Lung microvascular endothelial cell (primary cell): ENCODE data around the gene RRAD. TPM values are rescaled to one million over a fixed set of nuclear protein-coding genes. Genes with fewer than 3 reads are reported as not detected.

ENCODE experiments used
- DNase-seq, 2 donors: peaks; one replicate each; pipeline versions ENCODE4 v3.0.0 to v3.0.0-alpha.2; 2010; ENCODE audit warnings: low read depth in 2 of 2
- total RNA-seq: library from RNA; depleted of rRNA; stranded (reverse); fragments of >200 nt; gene quantifications from 2 replicates; pipeline ENCODE4 v1.2.1, GENCODE V29; 2014

RRAD gene
- total RNA-seq, 1 donor from 2014 or later = 0.60 TPM

DNA sequence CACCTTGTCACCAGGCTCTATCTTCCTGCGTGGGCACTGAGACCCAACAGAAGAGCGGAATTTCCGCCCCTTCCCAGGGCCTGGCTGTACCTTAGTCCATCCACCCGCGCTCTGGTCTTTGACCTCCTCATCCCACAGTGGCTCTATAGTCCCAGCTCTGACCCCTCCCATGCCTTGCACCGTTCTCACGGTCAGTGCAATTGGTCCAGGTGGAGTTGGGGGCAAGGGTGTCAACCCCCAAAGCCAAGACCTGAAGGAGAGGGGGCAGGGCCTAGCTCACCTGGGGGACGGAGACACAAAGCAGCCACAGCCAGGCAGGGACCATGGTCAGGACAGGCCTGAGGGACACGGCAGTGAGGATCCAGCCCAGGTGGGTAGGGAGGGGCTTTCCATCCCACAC is 7.6 kb downstream of the RRAD start:
- DNase-seq = no peak

DNA sequence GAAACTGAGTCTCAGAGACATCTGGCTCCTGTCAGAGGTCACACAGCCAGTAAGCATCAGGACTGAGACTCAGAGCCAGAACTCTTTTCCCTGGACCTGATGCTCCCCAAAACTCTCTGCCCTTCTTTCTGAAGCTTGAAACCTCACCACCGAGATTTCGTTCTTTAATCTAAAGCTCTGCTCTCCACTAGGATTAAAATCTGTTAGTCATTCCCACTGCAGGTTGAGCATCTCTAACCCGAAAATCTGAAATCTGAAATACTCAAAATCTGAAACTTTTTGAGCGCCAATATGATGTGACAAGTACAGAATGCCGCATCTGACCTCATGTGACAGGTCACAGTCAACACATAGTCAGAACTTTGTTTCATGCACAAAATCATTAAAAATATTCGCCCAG is 8.8 kb downstream of the RRAD start:
- DNase-seq = no peak

- no peak for DNase-seq
Observed at GRCh38 chr16:66915041-66915440, 10.3 kb downstream of the RRAD start.

DNA sequence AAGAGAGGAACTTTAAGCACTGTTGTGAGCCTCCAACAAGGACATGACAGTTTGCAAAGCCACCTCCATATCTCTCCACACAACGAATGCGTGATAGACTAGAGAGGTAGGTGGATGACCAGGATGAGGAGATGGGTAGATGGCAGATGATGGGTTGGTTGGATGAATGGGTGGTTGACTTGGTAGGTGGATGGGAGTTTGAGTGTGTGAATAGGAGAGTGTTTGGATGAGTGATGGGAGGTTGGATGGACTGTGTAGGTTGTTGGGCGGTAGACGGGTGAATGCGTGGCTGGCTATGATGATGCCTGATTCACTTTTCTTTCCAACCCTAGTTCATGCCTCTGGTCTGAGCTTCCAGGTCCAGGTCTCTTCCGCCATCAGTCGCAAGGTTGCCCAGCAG is 10.8 kb downstream of the RRAD start:
- DNase-seq = no peak

DNA sequence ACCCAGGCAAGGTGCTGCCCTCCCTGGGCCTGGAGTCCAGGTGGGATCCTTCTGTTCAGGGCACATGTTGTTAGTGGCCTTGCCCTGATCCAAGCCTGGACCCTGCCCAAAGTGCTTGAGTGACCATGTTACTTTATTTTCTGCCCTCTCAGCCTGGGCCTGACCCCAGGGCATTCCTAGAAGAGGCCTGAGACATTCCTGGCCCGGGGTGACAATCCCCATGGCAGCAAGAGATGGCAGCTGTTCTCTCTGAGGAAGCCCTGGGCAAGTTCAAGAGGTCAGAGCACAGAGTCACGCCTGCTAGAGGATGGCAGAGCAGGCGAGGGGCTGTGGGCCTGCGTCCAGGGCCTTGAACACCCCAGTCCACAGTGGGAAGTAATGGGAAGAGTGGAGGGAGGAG is 11.6 kb downstream of the RRAD start:
- no peak for DNase-seq

- no peak for DNase-seq
Observed at GRCh38 chr16:66913081-66913480, 12.3 kb downstream of the RRAD start.

GRCh38 chr16:66911801-66912200 is 13.5 kb downstream of the RRAD start:
- no peak for DNase-seq

GRCh38 chr16:66911112-66911511 is 14.2 kb downstream of the RRAD start:
- no peak for DNase-seq

DNA sequence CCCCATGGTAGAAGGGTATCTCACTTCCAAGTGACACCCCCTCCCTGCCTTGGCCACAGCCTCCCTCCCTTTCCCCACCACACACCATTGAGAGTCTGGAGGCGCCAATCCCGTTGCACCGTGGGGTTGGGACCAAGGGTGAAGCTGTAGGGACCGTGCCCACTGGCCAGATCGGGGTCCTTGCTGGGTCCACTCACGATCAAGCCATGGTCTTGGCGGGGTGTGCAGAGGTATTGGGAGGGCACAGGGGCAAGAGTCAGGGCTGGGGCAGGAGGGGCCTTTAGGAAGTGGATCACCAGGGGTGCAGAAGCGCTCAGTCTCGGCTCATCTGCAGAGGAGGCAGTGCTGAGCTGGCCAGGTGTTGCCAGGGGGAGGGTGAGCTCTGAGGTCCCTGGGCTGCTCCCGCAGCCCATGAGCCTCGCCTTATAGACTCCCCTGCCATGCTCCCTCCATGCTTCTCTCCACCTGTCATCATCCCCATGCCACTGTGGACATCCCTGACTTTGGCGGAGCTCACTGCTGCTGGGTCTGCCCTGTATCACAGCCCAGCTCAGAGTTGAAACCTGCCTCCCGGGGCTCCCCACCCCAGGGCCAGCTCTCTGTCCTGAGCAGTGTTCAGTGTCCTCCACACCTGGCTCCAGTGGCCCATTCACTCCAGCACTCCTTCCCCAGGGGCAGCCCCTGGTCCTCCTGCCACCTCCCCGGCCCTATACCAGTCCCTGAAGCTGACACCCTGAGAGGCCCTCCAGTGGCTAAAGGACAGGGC is 15.0 kb downstream of the RRAD start:
- no peak for DNase-seq

GRCh38 chr16:66908762-66909559 is 16.4 kb downstream of the RRAD start:
- no peak for DNase-seq

- no peak for DNase-seq
Observed at GRCh38 chr16:66908116-66908515, 17.2 kb downstream of the RRAD start.

DNA sequence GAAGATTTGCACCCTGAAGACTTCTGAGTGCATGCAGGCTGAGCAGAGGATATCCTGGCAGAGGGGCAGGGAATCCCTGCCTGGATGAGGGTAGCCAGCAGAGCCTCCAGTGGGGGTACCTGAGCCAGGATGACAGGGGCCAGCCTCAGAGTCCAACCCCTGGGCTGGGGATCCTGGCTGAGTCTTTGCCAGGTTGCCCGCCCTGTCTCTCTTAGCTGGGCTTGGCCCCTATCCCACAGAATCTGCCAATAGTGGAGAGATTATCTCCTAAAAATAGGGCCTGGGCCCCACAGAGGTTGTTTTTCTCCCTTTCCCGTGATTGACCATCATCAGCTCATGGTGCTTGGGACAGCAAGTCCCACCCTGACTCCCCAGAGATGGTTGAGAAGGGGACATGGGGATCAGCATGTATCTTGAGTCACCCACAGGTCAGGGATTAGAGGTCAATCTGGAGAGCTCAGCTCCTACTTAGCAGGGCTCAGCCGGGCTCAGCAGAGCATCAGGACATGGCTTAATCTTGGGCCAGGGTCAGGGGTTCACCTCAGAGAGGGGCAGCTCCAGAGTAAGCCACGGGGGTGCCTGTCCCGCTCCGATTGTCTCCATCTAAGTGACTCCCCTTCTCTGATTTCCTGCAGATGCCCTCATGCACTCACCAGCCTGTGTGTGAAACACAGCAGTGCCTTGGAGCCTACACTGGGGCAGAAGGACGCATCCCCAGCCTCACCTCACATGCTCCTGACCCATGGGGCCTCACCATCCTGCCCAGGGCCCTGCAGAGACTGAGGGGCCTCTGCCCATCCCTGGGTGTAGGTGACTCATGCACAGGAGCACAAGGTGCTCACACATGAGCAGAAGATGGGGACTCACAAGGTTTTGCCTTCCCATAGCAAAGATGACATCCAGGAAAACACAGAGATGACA is 18.2 kb downstream of the RRAD start:
- no peak for DNase-seq

DNA sequence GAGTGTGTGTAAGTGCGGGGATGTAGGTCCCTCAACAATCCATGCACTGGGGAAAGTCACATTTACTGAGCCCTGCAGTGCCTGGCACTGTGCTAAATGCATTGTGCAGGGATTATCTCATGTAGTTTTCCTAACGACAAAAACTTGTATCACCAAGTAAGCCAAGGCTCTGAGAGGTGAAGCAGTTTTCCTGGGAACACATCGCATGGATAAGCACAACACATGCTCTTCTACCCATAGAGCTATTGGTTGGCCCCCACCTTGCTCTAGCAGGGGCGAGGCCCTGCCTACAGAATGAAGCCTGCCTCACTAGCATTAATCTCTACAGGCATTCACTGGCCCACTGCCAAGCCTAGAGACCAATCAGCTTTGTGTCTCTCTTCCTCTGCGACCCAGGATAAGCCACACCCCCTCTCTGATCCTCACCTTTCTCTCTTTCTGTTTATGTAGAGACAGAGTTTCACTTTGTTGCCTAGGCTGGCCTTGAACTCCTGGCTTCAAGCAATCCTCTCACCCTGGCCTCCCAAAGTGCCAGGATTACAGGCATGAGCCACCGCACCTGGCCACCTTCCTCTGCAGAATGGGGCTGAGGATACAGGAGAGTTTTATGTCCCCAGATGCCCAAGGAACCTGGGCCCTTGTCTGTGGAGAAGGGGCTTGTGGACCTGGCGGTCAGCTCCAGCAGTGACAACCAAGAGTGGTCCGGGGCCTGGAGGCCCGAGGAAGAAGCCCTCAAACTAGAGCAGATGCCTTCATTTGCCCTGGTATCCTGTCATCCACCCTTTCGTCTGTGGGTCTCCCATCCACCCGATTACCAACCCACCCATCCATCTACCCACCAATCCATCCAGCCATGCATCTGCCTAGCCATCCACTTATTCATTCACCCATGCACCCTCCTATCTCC is 19.4 kb downstream of the RRAD start:
- DNase-seq = no peak

DNA sequence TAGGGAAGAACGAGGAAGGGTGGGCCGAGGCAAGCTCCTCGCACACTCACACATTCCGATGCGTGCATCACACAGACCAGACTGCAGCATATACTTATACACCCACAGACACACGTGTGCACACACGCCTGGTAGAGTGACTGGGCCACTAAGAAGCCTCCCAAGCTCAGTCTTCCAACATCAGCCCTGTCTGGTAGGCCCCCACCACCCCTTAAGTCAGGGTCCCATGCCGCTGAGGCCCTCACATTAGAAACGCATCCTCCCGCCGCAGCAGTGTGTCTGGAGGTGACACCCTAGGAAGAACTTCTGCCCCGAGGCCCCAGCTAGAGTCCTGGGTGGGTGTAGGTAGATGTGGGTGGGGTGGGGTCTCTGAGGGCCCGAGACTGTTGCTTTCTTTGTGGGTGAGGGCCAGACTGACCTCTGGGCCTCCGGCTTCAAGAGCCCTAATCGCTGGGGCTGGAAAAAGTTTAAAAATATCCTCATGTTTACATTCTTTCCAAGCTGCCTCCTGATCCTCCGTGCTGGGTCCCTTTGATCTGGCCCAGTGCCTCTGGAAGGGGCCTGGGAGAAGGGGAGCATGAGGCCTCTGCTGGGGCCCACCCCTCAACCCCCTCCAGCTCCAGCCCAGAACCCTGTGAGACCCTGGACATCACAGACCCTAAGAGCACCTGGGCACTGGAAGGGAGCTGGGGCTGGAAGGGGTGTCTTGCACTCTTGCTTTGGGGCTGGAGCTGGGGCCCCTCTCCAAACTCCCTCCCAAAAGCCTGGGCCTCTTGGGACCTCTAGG is 20.3 kb downstream of the RRAD start:
- no peak for DNase-seq

GRCh38 chr16:66904428-66904845 is 20.9 kb downstream of the RRAD start:
- no peak for DNase-seq

DNA sequence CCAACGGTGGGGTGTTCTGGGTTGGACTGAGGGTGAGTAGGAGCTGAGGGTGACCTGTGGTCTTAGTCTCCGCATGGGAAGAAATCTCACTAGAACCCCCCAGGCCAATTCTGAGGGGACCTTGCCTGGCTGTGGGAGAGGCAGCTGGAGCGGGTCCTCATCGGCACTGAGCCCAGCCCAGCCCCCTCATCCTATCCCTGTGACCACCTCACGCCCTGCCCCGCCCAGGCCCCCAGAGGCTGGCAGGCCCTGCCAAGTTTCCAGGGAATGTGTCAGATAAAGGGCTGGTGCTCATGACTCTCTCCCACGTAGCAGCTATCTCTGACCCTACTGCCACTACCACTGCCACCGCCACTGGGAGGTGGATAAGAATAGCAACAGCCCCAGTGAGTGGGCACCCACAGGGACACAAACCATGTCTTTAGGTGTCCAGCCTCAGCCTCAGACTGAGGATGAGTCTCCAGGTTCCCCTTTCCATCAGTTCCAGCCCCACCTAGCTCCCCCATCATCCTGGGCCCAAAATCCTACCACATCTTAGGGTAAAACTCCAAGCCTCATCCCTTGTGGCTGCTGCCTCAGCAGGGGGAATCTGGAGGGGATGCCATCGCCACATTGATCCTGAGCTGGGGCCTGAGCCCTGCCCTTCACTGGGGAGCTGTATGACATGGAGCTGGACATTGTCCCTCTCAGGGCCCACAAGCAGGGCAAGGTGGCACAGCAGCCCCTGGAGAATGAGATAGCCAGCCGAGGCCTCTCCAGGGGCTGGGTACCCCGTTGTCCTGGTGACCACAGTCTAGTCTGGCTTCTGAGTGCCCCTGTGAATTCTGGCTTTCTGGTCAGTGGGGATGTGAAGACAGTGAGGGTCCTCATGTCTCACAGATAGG is 21.5 kb downstream of the RRAD start:
- DNase-seq = peak in 1 of 2 donors; percentile 49

- no peak for DNase-seq
Observed at GRCh38 chr16:66902648-66903543, 22.4 kb downstream of the RRAD start.

- no peak for DNase-seq
Observed at GRCh38 chr16:66901626-66902025, 23.7 kb downstream of the RRAD start.
